DMS53 (cell line): ENCODE data around the gene TENM4.
A peak's percentile ranks its signal among the peaks of the same experiment; 100 is the strongest.

Experiments used
- DNase-seq: peaks from one replicate; lab custom pipeline; 2025; lab: John Stamatoyannopoulos, UW

The TENM4 gene

DNA sequence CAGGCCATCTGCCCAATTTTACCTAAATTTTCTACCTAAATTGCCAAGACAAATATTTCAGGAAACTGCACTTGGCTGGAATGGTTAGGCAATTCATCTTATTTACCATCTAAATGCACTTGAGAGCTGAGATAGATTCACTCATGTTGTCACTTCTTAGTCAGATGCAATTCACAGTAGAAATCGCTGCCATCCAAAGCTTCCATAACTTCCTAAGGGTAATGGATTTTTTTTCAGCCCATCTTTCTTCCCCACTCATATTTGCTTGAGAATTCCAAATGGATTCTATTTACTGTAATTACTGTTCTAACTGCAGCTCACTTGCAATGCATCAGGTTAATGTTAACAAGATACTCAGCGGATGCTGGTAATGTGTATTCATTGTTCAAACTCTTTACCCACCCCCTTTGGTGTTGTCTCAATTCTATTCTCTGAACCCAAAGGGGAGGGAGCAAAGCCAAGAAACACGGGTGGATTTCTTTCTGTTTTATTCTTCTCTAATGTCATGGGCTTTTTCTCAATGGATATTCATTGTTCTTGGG is 96.0 kb downstream of the TENM4 start:
- no peak for DNase-seq

DNA sequence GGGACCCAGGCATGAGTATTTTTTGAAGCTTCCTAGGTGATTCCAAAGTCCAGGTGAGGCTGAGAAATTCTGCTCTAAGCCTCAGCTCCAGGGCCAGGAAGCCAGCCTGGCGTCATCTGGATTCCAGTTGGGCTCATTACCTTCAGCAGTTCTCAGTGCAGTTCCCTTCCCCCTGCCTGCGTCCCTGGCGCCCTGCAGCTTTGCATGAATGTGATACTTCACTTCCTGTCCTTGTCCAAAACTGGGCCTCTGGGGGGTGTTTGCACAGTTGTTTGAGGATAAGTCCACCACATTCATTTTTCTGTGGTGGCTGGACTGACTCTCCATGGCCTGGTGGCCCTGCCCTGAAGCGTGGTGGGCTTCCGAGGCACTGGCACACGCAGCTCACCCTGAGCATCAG is 98.1 kb downstream of the TENM4 start:
- peak; percentile 83 for DNase-seq

DNA sequence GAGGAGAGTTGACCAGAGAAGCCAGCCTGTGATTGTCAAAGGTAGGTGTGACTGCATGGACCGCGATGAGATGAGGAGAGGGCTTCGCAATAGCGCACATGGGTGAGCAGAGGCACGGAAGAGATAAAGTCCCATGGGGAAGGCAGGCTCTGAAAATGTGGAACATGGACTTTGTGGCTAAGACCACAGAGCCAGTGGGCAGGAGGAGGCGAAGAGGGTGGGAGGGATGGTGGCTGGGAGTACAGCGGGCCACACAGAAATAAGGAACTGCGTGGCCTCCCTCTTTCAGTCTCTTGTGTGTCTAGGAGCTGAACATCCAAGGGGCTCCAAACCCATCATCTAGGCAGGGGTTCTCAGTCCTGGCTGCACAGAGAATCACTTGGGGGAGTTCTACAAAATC is 98.6 kb downstream of the TENM4 start:
- DNase-seq, result no peak

DNA sequence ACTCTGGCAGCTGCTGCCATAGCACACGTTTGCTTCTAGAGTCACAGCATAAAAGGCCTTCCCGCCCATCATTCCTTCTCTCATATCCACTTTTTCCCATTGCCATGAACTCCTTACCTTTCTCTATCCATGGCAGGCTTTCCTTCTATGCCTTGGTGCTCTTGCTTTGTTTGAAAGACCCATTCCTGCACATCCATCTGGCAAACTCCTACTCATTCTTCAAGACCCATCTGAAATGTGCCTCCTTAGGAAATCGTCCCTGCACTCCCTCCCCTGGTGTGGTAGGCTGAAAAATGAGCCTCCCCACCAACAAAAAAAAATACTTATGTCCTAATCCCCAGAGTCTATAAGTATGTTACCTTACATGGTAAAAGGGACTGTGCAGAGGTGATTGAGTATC is 100.3 kb downstream of the TENM4 start:
- no peak for DNase-seq

DNA sequence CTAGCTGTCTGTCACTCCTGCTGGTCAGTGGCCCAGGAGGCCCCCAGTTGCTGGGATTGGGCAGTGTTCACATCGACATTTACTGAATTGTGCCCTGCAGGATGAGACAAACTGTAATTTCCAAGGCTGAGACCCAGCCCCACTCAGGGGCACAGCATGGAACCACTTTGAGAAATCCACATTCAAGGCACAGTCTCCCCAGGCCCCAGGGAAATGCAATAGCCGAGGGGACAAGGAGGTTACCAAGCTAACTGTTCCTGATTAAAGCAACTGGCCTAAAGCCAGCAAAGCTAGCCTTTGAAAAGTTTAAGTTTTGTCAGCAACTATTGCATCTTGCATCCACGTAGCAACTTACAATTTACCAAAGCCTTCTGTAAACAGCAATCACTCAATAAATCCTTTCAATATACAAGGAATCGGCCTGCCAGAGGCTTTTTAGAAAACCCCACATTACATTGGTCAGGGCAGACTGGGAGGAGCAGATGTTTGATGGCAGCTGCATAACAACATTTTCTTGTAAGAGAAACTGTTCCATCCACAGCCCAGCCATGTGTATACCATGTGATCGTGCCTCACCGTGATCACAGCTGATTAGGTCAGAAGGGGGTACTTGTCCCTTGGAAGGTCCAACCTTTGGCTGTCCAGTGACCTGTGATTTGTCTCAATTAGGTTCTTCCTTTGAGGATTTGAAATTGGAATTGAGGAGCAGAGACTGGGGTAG is 103.9 kb downstream of the TENM4 start:
- DNase-seq, result no peak

DNA sequence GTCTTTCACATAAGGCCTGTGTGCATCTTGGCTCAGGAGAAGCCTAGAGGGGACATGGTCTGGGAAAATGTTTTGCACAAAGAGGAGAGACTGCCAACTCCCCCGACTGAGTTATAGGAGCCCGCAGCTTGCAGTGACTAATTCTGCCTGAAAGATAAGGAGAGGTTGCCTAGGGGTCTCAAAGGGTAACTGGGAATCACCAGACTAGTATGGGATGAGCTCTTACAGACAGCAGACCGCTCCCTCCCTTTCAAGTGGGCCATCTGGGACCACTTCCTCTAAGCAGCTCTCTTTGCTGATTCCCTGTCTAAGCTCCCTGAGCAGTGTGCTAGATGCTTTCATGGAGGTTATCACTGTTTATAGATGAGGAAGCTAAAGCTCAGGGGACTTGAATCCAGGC is 105.1 kb downstream of the TENM4 start:
- no peak for DNase-seq

DNA sequence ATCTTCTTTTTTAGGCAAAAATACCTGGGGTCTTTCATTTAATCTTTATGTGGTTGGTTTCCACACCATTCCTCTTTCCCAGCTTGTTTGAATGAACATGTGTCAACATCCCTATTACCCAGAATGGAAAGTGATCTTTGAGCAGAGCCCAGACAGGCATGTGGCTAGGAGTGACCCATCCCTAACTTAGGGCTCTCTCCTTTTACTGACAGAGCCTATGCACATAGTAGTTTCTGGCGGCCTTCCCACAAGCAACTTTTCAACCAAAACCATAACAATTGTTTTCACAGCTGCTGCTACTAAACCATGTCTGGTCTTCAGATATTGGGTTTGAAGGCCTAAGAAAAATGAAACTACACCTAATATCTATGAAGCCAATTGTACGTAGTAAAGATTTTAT is 107.5 kb downstream of the TENM4 start:
- no peak for DNase-seq

DNA sequence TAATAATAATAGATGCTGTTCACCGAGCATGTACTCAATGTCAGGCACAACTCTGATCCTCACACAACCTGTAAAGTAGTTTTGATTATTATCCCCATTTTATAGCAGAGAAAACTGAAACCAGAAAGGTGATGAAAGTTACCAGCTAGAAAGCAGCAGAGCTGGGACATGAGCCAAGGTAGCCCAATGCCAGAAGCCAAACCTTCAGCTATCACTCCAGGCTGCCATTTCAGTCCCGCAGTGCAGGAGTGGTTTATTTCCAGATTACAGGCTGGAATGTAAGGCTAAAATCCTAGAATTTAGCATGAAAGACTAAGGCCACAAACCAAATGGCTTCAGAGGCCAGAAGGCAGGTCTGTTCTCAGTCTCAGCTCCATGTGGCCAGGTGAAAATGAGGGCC is 108.8 kb downstream of the TENM4 start:
- DNase-seq, result no peak

DNA sequence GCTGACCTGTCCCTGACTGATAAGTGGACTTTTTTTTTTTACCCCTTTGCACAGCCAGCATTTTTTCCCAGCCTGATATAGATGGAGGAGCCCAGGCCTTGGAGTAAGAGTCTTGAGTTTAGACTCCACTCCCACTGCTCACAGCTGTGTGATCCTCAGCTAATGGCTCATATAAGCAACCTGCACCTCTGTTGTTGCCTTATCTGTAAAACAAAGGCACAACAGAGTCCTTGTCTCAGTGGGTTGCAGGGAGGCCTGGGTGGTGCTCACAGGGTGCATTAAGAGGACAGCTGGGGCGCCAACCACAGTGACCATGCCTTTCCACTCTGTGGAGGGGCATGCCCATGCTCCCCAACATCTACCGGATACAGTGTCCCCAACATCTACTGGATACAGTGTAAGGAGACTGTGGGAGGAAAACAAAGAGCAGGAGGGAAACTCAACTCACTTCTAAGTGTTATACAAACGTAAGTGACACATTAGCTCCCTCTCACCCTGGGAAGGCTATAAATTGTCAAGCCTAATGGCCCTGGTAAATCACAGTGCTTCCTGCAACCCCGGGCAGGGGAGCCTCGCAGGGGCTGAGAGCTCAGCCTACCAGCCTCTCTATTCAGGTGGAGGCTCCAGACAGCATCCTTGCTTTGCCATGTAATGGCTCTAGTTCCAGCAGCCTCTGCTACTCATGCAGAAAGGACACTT is 109.5 kb downstream of the TENM4 start:
- peak; percentile 26 for DNase-seq

DNA sequence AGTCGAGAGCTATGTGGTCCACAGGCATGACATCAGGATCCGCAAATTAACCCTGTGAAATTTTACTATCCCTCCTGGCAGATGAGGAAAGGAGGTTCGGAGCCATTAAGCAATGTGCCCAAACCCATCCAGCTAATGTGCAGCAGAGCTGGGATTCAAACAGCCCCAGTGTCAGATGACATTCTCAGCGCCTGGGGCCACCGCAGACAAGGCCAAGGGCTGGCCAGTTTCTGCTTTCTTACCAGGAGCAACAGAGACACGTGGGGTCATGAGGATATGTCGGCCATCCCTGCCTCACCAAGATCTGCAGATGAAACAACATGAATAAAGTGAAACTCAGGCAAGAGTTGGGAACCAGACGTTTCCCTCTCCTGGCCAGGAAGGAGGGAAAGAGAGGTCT is 110.2 kb downstream of the TENM4 start:
- no peak for DNase-seq

DNA sequence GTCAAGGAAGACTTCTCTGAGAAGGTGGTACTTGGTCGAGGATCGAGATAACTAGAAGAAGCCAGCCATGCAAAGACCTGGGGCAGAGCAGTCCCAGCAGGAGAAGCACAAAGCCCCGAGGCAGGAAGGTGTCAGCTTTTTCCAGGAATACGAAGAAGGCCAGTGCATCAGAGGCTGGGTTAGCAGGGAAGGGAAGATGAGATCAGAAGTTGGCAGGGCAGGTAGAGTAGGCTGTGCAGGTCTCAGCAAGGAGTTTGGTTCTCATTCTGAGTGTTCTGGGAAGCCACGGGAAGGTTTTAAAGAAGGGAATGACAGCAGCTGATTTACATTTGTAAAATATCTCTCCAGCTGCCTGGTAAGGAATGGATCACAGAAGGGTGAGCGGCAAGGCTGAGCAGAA is 111.3 kb downstream of the TENM4 start:
- no peak for DNase-seq

DNA sequence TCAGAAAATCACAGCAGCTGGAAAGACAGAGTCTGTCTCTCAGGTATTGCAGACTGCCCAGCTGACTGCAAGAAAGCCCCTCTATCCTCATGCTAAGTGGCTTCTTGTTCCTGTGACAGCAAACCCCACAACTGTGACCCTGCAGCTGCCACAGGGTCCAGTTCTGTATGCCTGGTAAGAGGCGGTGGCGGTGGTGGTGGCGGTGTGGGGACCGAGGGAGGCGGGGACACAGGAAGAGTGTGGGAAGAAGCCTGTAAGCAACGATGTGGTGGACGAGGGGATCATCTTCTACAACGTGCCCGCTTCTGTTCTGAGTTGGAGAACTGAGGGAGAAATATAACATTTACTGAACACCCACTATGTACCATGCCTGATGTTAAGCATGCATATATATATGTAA is 112.4 kb downstream of the TENM4 start:
- no peak for DNase-seq

DNA sequence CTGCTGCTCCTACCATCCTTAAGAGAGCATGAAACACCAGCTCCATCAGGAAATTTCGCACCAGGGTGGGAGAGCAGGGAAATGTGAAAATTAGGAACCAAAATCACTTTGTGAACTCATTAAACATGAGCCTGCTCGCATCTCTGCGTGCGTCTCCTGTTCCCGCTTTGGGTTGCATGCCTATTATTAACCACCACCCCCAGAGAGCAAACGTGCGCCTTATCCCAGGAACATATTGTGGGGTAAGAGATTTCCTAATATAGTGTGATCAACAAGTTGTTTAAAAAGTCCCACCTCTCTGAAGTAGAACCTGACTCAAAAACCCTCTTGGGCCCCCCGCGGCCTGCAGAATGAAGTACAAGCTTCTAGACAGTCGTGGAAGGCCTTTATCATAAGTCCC is 115.0 kb downstream of the TENM4 start:
- no peak for DNase-seq

DNA sequence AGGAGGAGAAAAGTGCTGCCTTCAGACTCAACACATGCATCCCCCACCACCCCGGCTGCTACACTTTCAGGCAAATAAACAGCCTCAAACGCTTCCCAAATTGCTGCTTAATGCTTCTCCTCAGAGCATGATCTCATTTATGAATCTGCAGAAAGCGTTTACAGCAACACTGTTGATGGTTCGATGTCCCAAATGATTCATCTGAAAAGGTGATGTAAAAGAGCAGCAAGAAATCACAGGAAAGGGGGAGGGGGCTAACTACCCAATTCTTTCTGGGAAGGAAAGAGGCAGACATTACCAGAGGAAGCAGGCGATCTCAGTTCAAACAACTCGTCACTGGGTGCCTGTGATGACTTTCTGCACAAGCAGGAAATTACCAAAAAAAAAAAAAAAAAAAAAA is 119.6 kb downstream of the TENM4 start:
- DNase-seq, result no peak

DNA sequence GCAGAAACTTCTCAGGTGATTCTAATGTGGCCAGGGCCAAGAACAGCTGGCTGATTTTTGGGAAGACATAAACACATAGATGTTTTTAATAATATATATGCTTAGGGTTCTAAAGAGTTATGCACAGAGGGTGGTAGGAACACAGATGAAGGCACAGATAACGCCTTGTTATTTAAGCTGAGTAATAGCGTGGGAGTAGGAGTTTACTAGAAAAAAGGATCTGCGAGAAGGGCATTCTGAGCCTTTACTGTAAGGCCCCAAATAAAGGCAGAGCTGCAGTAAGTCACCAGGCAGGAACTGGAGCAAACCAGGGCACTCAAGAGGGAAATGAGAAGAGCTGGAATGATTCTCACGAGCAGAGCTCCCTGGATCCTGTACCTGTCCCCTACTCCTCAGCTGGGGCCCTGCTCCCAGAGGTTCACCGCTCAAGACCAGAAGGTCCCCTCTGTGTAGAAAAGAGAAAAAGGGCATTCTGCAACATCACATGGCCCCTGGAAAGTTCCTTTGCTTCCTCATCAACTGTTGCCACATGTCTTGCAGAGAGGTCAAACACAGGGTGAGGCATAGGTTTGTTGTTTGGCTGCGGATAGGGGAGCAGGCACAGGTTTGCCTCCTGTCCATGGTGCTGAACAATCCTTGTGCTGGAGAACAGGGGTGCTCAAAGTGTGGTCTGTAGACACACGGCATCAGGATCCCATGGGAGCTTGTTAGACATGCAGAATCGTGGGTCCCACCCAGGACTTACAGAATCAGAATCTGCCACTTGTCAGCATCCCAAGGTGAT is 125.7 kb downstream of the TENM4 start:
- peak; percentile 25 for DNase-seq

DNA sequence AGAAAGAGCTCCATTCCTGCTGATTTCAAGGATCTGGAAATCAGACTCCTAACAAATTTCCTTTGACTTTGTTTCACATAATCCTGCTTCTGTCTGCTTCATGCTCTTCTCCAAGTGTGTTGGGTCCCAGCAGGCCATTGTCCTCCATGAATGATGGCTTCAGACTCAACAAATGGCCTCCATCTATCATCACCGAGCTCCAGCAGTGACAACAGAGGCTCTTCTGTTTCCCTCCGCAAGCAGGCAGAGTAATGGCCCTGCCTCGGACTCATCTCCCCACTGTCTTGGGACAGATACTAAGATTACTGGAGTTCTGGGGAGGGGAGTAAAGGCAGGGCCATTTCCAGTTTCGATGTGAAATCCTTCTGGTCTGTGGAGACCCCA is 127.3 kb downstream of the TENM4 start:
- no peak for DNase-seq

DNA sequence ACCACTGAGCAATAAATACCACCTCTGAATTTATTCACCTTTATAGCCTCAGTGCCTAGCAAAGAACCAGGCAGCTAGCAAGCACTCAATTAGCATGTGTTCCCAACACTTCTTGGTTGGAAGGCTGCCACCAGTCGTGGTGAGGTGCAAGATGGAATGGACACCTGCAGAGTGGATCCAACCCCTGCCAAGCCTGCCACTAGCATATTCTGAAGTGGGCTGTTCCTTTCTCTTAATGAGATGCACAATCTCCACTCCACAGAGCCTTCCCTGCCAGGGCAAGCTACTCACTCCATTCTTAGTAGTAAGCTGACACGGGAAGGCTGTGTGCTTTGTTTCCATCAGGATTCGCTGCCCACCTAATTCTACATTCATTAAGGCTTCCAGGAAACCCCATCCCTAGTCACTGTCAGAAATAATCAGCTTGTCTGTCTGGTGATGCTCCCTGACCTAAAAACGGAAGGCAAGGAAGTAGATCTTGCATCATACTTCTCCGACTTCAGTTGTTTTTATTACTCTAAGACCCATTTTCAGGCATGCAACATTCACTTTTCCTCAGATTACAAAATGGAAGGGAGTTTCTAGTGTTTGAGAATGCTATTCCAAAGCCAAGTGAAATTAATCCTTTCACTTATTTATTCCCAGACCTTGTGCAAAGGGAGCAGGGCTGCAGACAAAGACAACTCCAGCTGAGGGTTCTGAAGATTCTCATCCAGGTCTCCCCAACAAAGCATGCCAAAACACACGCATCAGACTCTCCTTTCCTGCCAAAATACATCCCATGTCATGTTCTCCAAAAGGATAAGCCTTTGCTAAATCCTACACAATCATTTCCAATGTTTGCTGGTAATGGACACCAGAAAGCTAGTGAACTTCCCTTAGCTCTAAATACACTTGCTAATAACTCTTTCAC is 128.0 kb downstream of the TENM4 start:
- DNase-seq, result peak; percentile 51

DNA sequence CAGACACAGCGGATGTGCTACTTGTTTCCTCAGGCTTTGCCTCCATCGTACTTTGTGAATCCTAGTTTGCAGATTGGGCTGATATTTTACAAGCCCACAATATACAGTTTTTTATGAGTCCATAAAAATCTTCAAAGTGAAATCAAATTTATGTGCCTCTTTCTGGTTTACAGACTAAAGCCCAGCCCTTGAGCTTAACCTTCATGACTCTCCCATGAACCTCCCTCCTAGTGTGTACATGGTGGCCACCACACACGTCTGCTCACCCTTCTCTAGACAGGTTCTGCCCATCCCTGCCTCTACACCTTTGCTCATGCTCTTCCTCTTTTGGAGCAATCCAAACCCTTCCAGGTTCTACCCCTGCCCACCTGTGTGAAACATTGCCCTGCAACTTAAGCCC is 129.4 kb downstream of the TENM4 start:
- no peak for DNase-seq

DNA sequence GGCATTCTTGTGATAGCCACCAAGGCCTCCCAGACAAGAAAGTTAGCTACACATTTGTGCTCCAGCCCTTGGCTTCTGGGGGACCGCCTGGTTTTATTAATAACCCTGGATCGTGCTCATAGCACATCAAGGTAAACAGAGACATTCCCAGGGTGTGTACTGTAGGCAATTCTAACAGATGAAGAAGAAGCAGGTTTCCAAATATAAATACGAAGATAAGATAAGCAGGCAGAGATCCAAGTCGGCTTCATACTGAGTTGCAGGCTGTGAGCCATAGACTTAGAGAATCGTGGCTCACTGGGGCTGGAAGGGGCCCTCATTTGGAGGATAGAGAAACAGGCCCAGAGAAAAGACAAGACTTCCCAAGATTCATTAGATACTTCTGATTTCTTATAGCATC is 131.4 kb downstream of the TENM4 start:
- DNase-seq, result no peak

DNA sequence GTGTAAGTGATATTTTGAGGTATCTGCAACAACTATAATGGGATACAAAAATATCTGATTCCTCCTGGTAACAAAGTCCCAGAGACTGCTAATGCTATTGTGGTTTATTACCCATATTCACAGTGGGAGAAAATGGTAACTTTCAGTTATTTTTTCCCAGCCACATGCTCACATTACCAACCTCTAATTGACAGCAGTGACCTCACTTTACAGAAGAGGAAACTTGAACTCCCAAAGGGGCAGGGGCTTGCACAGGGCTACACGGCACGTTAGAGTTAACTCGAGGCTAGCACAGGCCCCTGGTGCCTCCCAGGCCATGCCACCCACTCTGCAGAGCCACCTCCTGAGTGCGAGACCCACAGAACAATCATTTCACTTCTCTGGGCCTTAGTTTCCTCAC is 132.4 kb downstream of the TENM4 start:
- DNase-seq, result no peak

DNA sequence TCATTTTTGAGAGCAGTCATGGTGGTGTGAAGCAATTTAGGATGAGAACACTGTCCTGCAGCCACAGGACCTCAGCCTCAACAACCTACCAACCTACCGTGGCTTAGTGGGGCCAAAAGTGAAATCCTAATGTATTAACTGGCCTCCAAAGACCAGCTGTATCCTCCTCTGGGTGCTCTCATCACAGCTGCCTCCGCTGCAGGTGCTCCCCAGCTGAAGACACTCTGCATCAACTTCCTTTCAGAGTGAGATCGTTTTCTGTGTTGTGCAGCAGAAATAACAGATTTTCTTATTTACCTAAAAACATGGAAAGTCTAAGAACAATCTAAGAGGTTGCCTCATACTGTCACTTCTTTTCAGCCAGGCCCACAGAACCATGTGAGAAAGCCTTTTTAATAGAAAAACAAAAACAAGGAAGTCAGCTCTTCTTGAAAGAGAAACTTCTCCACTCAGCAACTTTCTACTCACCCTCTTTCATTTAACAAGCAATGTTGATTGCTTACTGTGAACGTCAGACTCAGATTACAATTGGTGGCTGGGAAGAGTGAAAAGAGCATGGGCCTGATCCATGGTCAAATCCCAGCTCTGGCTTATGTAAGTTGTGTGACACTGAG is 136.1 kb downstream of the TENM4 start:
- no peak for DNase-seq
